GM19240 (cell line): ENCODE results near the gene KRT76.

ENCODE experiments used
- DNase-seq: peaks from one replicate; pipeline ENCODE4 v3.0.0; 2011; ENCODE audit warnings: low spot score; ENCODE audit not compliant: insufficient read length

KRT76 gene

GRCh38 chr12:52735106-52735505 lies 42.0 kb downstream of the KRT76 start:
- DNase-seq, result no peak

- no peak for DNase-seq
These were observed 46.4 kb downstream of the KRT76 start for GRCh38 chr12:52730793-52731192.

GRCh38 chr12:52730383-52730782 lies 46.8 kb downstream of the KRT76 start:
- DNase-seq, result no peak

GRCh38 chr12:52729147-52729546 lies 48.0 kb downstream of the KRT76 start:
- DNase-seq, result no peak

- no peak for DNase-seq
These were observed 48.8 kb downstream of the KRT76 start for GRCh38 chr12:52728374-52728773.

- DNase-seq, result no peak
These were observed 50.1 kb downstream of the KRT76 start for GRCh38 chr12:52727037-52727436.

GRCh38 chr12:52726451-52726850 lies 50.7 kb downstream of the KRT76 start:
- no peak for DNase-seq

GRCh38 chr12:52724384-52724783 lies 52.8 kb downstream of the KRT76 start:
- DNase-seq, result no peak

GRCh38 chr12:52722680-52723079 lies 54.5 kb downstream of the KRT76 start:
- no peak for DNase-seq

GRCh38 chr12:52721838-52722470 lies 55.2 kb downstream of the KRT76 start:
- DNase-seq, result no peak

- DNase-seq, result no peak
These were observed 56.7 kb downstream of the KRT76 start for GRCh38 chr12:52720365-52720886.
